ENCODE data around the gene CROCC. TPM values are rescaled to one million over a fixed set of nuclear protein-coding genes. Genes with fewer than 3 reads are reported as not detected.

The CROCC gene
- total RNA-seq, 1 donor from 2014 or later: 25.7 TPM

DNA sequence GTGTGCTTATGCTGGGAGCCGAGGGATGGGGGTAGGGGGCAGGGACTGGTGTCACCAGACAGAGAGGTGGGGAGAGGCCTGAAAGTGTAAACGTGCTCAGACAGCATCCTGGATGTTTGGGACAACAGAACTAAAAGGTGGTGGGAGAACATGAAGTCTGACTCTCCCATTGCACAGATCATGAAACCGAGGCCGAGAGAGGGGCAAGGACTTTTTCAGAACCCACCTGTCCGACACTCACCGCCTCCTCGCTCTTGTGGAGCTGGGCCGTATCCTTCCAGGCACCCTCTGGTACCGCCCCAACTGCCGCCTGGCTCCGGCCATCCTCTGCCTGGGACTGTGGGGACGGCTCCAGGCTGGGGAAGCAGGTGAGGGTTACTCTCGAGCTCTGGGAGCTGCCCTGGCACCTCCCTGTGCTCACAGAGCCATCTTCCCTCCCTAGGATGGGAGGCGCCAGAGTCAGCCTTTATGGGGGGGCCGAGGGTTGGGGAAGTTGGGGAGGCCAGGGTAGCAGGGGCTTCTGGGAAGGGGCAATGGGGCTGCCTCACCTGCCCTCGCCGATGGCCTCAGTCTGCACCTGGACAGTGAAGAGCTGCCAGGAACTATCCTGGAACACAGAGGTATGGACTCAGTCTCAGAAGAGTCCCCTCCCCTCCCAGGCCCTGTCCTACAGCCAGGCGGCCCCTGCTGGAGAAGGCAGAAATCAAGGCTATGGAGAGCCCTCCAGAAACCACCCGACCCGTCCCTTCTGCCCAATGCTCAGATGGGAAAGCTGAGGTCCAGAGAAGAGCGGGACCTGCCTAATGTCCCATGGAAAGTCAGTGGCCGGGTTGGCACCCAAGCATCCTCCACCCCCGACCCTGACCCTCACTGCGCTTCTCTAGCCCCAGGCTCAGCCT is 83.0 kb downstream of the CROCC start:
- no peaks in the 10 kb centered on the region for H3K9me3 Mint-ChIP-seq
- H3K27ac Mint-ChIP-seq: no peak overlapping the region

DNA sequence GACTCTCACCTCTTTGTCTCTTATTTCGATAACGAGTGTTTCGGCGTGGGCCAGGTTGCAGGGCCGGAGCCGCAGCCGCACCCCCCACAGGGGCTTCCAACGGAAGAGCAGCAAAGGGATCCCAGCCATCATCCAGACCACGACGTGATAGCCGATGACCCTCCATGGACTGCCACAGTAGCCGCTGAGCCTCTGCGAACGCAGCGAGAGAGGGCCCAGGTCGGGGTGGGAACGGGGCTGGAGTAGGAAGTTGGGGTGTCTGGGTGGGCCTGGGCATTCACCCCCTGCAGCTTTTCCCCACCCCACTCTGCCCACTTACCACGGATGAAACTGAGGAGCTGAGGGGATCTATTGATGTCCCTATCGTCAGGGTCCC is 83.6 kb downstream of the CROCC start:
- Mint-ChIP-seq H3K4me3 (ENCODE audit: low read depth) (no peak overlapping the region), H3K27me3 (ENCODE audit: low read depth) (no peaks in the 10 kb centered on the region), H3K4me1 (ENCODE audit: low read depth) (peaks cover 2% of the 10 kb centered on the region), H3K27ac (no peak overlapping the region), H3K36me3 (ENCODE audit: low read depth) (peaks cover 12% of the 10 kb centered on the region), H3K9me3 (no peaks in the 10 kb centered on the region)
- intact Hi-C loops (cut with micrococcal nuclease): no loop called here
- no peak for DNase-seq (ENCODE audit: low spot score)

More for the DNA sequence above, 83.0 kb downstream of the CROCC start:
- no peak overlapping the region for H3K4me3 Mint-ChIP-seq (ENCODE audit: low read depth)
- no peak for DNase-seq (ENCODE audit: low spot score)
- peaks cover 14% of the 10 kb centered on the region for H3K36me3 Mint-ChIP-seq (ENCODE audit: low read depth)
- no peaks in the 10 kb centered on the region for H3K4me1 Mint-ChIP-seq (ENCODE audit: low read depth)
- no peaks in the 10 kb centered on the region for H3K27me3 Mint-ChIP-seq (ENCODE audit: low read depth)
- intact Hi-C loops (cut with micrococcal nuclease): no loop called here

GRCh38 chr1:17007121-17007520 is 85.4 kb downstream of the CROCC start:
- intact Hi-C loops (cut with micrococcal nuclease): no loop called here
- H3K27ac Mint-ChIP-seq: no peak overlapping the region
- peaks cover 7% of the 10 kb centered on the region for H3K36me3 Mint-ChIP-seq (ENCODE audit: low read depth)
- no peaks in the 10 kb centered on the region for H3K9me3 Mint-ChIP-seq
- no peak for DNase-seq (ENCODE audit: low spot score)
- H3K27me3 Mint-ChIP-seq (ENCODE audit: low read depth): no peaks in the 10 kb centered on the region
- H3K4me3 Mint-ChIP-seq (ENCODE audit: low read depth): no peak overlapping the region
- peaks cover 11% of the 10 kb centered on the region for H3K4me1 Mint-ChIP-seq (ENCODE audit: low read depth)

DNA sequence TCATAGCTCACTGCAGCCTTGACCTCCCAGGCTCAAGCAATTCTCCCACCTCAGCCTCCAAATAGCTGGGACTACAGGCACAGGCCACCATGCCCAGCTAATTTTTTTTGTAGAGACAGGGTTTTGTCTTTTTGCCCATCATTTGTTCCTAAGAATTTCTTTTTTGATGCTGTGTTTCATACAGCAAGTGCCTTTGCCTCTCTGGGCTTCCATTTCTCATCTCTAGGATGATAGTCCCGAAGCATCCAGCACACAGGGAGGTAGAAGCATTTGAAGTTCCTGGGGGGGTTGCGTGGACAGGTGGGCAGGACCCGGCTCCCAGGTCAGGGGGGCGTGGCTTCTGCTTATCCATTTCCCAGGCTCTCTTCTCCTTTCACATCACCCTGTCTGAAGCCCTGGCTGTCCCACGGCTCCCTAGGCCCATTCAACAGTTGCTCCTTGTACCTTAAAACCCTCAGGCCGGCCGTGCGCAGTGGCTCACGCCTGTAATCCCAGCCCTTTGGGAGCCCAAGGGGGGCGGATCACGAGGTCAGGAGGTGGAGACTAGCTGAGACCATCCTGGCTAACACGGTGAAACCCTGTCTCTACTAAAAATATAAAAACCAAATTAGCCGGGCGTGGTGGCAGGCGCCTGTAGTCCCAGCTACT is 86.6 kb downstream of the CROCC start:
- Mint-ChIP-seq H3K36me3 (ENCODE audit: low read depth) (peaks cover 7% of the 10 kb centered on the region), H3K27me3 (ENCODE audit: low read depth) (no peaks in the 10 kb centered on the region), H3K4me3 (ENCODE audit: low read depth) (no peak overlapping the region), H3K27ac (no peak overlapping the region), H3K4me1 (ENCODE audit: low read depth) (peaks cover 14% of the 10 kb centered on the region), H3K9me3 (no peaks in the 10 kb centered on the region)
- DNase-seq (ENCODE audit: low spot score): no peak
- intact Hi-C loops (cut with micrococcal nuclease): no loop called here

DNA sequence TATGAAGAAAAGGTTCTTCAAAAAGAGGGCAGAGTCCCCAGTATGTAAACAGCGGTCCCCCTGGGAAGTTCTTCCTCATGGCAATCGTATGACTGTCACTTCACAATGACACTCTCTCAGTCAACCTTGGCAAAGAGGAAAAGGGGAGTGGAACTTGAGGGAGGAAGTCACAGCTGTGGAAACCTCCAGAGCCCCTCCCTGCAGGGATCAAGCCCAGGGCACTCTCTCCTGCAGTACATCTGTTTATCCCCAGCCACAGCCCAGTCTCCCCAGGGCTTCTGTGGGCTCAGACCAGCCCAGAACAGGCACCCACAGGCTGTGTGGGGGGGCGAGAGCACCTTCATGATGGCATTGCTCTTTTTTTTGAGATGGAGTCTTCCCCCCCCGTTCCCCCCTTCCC is 88.0 kb downstream of the CROCC start:
- intact Hi-C loops (cut with micrococcal nuclease): loop anchor here (10.0 kb wide), 1 partner anchor 45 kb away; no protein-coding TSS in a partner anchor

GRCh38 chr1:17011092-17011438 is 89.3 kb downstream of the CROCC start:
- Mint-ChIP-seq H3K4me1 (ENCODE audit: low read depth) (peaks cover 17% of the 10 kb centered on the region), H3K27ac (no peak overlapping the region), H3K9me3 (no peaks in the 10 kb centered on the region), H3K27me3 (ENCODE audit: low read depth) (no peaks in the 10 kb centered on the region), H3K4me3 (ENCODE audit: low read depth) (peak overlapping the region; percentile 80), H3K36me3 (ENCODE audit: low read depth) (no peaks in the 10 kb centered on the region)
- intact Hi-C loops (cut with micrococcal nuclease): loop anchor here (1.0 to 10.0 kb wide), 2 partner anchors 43 to 46 kb away; partner anchors contain the start of gene SDHB
- no peak for DNase-seq (ENCODE audit: low spot score)

More for the DNA sequence above, 88.0 kb downstream of the CROCC start:
- DNase-seq (ENCODE audit: low spot score): no peak
- Mint-ChIP-seq H3K4me1 (ENCODE audit: low read depth) (peaks cover 17% of the 10 kb centered on the region), H3K9me3 (no peaks in the 10 kb centered on the region), H3K36me3 (ENCODE audit: low read depth) (no peaks in the 10 kb centered on the region), H3K27me3 (ENCODE audit: low read depth) (no peaks in the 10 kb centered on the region), H3K27ac (no peak overlapping the region), H3K4me3 (ENCODE audit: low read depth) (no peak overlapping the region)

DNA sequence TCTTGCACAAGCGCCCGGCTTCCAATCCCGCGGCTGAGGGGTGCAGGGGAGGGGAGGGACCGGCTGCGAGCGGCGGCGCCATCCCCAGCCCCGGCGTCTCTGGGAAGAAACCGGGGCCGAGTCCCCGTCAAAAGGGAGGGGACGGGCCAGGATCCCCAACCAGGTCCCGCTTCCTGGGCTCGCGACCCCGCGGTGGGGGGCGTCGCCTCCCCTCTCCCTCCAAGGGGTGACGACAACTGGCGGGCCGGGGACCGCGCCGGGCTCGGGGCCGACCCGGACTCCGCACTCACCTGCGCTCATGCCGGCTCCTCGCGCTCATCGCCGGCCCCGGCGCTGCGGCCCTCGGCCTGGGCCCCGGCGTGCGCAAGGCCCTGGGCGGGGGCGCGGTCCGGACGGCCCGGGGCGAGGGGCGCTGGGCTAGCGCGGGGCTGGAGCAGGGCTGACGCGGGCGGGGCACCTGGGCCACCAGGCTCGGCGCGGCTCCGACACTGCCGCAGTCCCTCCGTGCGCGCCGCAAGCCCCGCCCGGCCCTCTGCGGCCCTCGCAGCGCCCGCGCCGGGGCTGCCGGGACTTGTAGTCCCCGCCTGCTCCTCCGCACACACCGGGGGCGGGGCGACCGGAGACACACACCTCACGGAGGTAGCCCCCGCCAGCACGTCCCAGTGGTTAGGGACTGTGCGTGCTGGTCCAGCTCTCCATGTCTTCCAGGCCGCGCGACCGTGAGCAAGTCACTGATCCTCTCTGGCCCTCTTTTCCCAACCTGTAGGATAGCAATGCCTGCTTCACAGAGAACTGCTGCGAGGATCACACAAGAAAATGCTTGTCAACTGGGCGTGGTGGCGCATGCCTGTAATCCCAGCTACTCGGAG is 89.9 kb downstream of the CROCC start, which contains the start of gene ATP13A2:
Gene ATP13A2, minus strand, starts transcription at position 490 of the 869 bp plus-strand sequence. Its CDS starts 190 bp downstream, at position 300.
- intact Hi-C loops (cut with micrococcal nuclease): loop anchor here (1.0 to 10.0 kb wide), 2 partner anchors 43 to 47 kb away; partner anchors contain the start of gene SDHB
- Mint-ChIP-seq H3K36me3 (ENCODE audit: low read depth) (no peaks in the 10 kb centered on the region), H3K4me1 (ENCODE audit: low read depth) (peaks cover 17% of the 10 kb centered on the region), H3K4me3 (ENCODE audit: low read depth) (peak within 1 kb of the TSS; percentile 80), H3K27me3 (ENCODE audit: low read depth) (no peaks in the 10 kb centered on the region), H3K9me3 (no peaks in the 10 kb centered on the region), H3K27ac (no peak within 1 kb of the TSS)
- DNase-seq (ENCODE audit: low spot score): peak; percentile 77

DNA sequence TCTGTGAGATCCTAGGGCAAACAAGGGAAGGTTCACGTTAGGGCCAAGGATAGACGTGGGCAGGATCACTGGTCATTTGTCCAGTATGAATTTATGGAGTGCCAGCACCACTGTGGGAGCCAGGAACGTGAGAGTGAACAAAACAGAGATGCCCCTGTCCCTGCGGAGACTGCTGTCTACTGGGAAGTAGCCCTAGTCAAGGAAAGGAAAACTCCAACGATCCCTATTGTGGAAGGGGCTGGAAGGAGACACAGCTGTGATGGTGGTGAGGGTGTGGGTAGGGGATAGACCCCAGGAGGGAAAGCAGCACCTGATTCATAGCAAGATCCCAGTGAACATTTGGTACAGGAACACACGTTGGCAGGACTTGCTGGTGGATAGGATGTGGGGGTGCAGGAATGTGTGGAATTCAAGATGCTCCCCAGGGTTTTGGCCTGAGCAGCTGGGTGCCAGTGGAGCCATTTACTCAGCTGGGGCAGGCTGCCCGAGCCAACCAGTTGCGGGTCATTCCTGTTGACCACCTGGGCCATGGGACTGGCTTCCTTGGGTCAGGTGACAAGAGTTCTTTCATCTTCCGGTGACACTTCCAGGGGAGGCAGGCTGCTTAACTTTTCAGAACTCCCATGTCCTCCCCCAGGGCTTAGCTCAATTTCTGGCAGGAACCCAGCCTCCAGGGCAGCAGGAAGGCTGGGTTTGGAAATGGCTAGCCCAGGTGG is 91.2 kb downstream of the CROCC start:
- Mint-ChIP-seq H3K36me3 (ENCODE audit: low read depth) (peaks cover 4% of the 10 kb centered on the region), H3K4me1 (ENCODE audit: low read depth) (peaks cover 17% of the 10 kb centered on the region), H3K9me3 (no peaks in the 10 kb centered on the region), H3K4me3 (ENCODE audit: low read depth) (no peak overlapping the region), H3K27ac (no peak overlapping the region), H3K27me3 (ENCODE audit: low read depth) (no peaks in the 10 kb centered on the region)
- no peak for DNase-seq (ENCODE audit: low spot score)
- intact Hi-C loops (cut with micrococcal nuclease): loop anchor here (10.0 kb wide), 1 partner anchor 48 kb away; no protein-coding TSS in a partner anchor

DNA sequence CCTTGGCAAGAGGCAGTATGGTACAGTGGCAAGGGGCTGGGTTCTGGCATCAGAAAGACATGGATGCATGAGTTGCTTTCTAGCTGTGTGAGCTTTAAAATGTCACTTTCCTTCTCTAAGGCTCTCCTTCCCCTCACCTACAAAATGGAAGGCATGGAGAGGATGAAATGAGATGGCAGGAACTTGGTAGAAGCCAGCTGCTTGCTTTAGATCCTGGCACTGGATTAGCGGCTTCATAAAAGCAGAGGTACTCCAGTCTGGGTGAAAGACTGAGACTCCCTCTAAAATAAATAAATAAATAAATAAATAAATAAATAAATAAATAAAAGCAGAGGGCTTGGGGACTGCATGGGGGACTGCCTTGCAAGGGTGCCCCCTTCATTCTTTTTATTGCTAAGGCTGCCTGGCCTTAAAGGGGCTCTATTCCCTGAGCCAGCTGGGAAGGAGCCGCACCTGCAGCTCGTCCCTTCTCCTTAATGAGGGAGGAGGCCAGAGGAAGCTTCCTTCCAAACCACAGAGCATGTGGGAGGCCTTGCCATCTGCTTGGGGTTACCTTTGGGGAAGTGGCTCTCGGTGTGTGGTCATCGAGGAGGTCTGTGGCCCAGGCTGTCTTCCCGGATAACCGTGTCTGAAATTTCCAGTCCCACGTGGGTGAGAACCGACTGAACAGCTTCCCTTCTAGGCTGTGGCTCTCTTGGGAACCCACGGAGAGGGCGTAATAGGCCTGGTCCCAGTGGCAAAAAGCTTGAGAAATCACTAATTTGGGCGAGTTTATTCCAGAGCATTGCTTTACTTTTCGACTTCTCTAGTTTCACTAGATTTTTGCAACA is 92.0 kb downstream of the CROCC start:
- Mint-ChIP-seq H3K36me3 (ENCODE audit: low read depth) (peaks cover 9% of the 10 kb centered on the region), H3K9me3 (no peaks in the 10 kb centered on the region), H3K27ac (no peak overlapping the region), H3K27me3 (ENCODE audit: low read depth) (no peaks in the 10 kb centered on the region), H3K4me3 (ENCODE audit: low read depth) (no peak overlapping the region), H3K4me1 (ENCODE audit: low read depth) (peaks cover 17% of the 10 kb centered on the region)
- intact Hi-C loops (cut with micrococcal nuclease): loop anchor here (10.0 kb wide), 1 partner anchor 49 kb away; no protein-coding TSS in a partner anchor
- no peak for DNase-seq (ENCODE audit: low spot score)

- H3K4me3 Mint-ChIP-seq (ENCODE audit: low read depth): no peak overlapping the region
- no peak for DNase-seq (ENCODE audit: low spot score)
- peaks cover 22% of the 10 kb centered on the region for H3K36me3 Mint-ChIP-seq (ENCODE audit: low read depth)
- no peak overlapping the region for H3K27ac Mint-ChIP-seq
- no peaks in the 10 kb centered on the region for H3K9me3 Mint-ChIP-seq
- H3K4me1 Mint-ChIP-seq (ENCODE audit: low read depth): peaks cover 25% of the 10 kb centered on the region
- intact Hi-C loops (cut with micrococcal nuclease): loop anchor here (10.0 kb wide), 1 partner anchor 50 kb away; no protein-coding TSS in a partner anchor
- H3K27me3 Mint-ChIP-seq (ENCODE audit: low read depth): no peaks in the 10 kb centered on the region
Observed at GRCh38 chr1:17014671-17015567, 93.2 kb downstream of the CROCC start.
